Dedifferentiated amniotic fluid mesenchymal stem cell (primary cell): ENCODE data around the gene LCN2.
A peak's percentile ranks its signal among the peaks of the same experiment; 100 is the strongest.

Experiments used
- DNase-seq: peaks from one replicate; pipeline ENCODE4 v3.0.0-alpha.2; 2016; ENCODE audit errors: extremely low spot score

LCN2 gene

GRCh38 chr9:128149951-128150593 is 819 bp downstream of the LCN2 start:
- DNase-seq = no peak

- DNase-seq = no peak
Observed at GRCh38 chr9:128150594-128151308, 1.5 kb downstream of the LCN2 start.

DNA sequence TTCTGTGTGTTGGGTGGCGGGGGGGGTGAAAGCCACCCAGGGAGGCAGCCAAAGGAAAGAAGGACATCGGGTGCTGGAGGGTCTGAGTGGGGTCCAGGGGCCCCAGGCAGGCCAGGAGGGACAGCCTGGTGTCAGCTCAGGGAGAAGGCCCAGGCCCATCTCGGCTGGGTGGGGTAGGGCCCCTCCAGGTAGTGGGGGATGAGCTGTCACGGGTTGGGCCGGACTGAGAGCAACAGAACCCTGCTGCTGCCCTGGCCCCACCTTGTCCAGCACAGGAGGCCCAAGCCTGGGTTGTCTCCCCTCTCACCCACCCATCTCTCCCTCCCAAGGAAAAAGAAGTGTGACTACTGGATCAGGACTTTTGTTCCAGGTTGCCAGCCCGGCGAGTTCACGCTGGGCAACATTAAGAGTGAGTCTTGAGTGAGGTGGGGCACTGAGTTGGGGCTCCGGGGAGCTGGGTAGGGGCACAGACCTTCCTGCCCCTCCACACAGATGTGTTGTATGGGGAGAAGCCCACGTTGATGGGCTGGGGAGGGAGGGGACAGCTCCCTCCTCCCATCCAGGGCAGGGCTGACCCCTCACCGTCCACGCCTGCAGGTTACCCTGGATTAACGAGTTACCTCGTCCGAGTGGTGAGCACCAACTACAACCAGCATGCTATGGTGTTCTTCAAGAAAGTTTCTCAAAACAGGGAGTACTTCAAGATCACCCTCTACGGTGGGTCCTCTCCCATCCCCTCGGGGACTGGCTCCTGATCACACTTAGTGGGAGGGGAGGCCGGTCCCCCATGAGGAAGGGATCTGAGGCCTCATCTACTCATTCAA is 2.3 kb downstream of the LCN2 start:
- no peak for DNase-seq

DNA sequence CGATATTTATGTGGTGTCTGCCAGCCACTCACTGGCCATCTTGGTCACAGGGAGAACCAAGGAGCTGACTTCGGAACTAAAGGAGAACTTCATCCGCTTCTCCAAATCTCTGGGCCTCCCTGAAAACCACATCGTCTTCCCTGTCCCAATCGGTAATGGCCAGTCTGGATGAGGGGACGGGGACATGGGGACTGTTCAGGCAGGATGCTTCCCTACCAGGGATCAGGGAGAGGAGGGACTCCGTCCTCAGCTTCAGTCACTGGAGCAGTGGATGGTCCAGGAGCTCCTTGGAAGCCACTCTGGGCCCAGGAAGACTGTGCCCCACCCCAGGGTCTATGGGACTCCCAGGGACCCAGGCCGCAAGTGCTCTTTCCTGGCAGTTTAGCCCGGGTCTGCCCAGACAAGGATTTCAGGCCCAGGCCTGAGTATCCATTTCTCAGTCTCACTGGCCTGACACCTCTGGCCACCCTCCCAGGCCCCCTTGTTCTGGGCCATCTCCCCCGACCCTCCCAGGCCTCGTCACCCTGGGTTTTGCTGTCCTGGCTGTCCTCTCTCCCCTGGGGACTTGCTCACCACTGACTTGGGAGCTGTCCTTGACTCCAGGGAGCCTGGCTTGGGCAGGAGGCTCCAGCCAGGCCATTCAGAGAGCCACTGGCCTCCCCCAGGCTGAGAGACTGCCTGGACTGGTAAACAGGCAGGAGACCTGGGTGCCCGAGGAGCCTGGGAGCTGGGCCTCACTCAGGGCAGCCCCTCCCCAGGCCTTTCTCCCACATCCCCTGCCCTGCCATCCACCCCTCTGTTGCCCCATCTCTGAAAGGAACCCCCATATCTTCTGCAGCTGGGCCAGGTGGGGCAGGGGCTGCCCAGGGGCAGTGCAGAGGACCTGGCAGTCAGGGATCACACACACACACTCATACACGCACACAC is 3.1 kb downstream of the LCN2 start:
- DNase-seq = no peak

DNA sequence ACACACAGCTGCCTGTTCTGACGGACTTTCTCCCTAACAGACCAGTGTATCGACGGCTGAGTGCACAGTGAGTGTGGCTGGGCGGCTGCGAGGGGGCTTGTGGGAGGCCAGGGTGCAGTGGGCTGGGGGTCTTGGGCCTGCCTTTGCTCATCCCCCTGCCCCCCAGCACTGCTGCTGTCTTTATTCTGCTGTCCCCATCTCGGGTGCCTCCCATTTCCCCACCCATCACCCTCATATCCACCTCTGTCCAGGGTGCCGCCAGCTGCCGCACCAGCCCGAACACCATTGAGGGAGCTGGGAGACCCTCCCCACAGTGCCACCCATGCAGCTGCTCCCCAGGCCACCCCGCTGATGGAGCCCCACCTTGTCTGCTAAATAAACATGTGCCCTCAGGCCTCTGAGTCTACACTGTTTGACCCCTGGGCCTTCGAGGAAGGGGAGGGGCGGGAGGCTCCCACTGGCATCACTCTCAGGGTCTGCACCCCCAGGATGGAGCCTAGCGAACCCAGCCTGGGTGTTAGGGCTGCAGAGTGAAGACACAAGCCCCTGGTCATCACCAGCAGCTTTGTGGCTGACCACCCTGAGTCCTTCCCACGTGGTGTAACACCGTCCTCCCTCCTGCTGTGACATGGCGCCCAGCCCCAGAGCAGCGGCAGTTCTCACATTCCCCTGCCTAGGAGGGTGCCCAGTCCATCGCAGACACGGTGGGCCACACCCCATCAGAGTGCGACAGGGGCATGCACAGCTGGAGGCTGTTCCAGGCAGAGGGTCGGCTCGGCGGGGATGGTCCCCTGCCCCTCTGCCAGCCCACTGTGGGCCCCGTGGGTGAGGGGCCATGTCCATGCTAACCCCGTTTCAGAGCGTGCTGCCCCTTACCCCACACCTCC is 4.0 kb downstream of the LCN2 start:
- DNase-seq = no peak

DNA sequence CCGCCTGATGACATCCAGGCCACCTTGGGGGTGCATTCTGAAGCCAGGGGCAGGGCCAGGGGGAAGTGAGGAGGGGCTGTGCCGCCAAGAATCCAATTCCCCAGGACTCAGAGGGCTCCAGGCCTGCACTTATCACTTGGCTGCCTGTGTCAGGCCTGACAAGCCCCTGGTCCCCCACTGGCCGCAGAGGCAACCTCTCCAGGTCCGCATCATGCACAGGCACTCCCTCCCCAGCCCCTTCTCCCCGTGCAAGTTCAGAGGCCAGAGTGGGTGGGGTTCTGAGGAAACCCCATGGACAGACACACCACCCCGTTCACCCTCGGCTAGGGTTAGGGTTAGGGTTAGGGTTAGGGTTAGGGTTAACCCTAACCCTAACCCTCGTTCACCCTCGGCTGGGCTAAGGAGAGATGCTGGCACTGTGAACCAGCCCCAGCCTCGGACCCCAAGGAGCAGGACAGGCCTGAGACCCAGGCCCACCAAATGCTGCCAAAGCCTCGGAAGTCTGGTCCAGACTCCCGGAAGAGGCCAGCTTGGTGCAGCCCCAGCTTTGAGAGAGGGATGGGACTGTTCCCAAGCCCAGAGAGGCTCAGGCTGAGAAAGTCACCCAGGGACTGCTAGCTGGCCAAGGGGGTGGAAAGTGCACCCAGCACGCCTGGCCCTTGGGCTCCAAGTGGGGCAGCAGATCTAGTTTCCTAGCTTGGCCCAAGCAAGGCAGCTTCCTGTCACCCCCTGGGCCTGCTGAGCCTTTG is 4.9 kb downstream of the LCN2 start:
- no peak for DNase-seq

DNA sequence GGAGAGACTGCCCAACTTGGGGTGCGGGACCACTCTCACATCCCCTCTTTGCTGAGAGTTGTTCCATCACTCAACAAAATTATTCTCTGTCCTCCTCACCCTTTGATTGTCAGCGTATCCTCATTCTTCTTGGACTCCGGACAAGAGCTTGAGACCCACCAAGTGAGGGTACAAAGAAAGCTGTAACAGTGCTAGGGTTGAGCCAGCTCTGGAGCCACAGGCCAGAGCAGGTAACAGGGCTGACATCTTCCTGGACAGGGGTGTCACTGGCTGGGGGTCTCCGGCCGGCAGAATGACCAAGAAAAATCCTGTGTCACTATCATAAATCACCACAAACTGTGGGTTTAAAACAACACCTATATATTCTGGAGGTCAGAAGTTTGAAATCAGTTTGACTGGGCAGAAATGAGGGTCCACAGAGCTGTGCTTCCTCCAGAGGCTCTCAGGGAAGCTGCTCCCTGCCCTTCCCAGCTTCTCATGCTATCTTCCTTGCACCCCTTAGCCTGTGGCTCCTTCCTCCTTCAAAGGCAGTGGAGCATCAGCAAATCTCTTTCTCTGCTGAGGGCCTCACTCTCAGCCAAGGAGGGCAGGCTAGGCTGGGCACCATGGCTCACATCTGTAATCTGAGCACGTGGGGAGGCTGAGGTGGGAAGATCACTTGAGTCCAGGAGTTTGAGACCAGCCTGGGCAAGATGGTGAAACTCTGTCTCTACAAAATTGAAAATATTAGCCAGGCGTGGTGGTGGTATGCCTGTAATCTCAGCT is 6.7 kb downstream of the LCN2 start:
- DNase-seq = no peak

DNA sequence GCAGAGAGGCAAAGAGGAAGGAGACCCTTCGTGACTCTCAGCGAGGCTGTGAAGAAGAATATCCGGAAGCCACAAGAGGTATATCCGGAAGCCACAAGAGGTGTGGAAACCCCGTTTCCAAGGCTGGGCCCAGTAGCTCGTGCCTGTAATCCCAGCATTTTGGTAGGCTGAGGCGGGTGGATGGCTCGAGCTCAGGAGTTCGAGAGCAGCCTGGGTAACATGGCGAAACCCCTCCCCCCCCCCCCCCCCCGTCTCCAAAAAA is 10.2 kb downstream of the LCN2 start:
- DNase-seq = no peak

- DNase-seq = peak; percentile 81
Observed at GRCh38 chr9:128159784-128160602, 10.7 kb downstream of the LCN2 start, which contains the start of gene BBLN. TSS of gene BBLN (plus strand) at chr9:128160265. CDS start at chr9:128160408, 143 bp downstream.

- no peak for DNase-seq
Observed at GRCh38 chr9:128160603-128160987, 11.3 kb downstream of the LCN2 start.

DNA sequence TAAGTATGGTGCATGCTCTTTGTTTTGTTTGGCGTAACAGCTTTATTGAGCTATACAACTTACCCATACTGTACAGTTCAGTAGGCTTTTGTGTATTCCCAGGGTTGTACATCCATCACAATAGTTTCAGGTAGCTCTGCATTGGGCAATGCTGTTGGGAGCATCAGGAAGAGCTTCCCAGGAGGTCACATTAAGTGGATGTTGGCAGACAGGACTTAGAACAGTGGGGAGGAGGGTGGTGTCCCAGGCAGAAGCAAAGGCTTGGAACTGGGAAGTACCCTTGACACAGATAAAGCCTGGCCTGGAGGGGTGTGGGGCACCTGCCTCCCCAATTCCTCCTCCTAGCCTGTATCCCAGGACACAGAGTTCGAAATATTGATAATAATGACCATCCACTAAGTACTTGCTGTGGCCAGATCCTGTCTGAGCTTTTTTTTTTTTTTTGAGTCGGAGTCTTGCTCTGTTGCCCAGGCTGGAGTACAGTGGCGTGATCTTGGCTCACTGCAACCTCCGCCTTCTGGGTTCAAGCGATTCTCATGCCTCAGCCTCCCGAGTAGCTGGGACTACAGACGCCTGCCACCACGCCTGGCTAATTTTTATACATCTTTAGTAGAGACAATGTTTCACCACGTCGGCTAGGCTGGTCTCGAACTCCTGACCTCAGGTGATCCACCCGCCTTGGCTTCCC is 12.1 kb downstream of the LCN2 start:
- DNase-seq = no peak

DNA sequence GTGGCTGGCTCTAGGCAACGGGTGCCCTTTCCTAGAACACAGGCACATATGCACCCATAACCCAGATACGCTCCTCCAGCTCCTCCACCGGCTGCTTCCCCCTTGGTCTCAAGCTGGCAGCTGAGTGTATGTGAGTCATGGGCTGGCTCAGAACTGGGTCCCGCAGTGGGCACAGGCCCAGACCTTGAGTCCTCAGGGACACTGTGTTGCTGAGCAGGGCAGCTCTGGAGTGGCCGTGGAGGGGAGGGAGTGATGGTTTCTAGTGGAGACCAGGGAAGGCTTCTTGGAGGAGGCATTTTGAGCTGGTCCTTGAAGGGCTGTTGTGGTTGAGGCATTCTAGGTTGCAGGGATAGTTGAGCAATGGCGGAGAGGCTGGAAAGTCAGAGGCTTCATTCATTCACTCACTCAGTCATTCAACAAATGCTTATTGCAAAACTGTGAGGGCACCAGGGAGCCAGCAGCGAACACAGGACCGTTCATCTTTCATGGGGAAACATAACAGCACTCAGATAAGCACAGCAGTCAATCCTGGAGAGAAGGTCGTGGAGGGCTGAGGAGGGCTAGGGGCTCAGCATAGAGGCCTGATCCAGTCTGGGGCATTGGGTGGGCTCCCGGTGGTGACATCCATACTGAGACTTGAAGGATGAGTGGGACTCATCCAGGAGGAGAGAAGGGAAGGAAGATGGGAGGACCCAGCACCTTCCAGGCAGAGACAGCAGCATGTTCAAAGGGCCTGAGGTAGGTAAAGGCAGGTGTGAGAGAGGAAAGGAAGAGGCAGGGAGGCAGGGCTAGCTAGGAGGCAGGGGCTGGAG is 13.2 kb downstream of the LCN2 start:
- no peak for DNase-seq

DNA sequence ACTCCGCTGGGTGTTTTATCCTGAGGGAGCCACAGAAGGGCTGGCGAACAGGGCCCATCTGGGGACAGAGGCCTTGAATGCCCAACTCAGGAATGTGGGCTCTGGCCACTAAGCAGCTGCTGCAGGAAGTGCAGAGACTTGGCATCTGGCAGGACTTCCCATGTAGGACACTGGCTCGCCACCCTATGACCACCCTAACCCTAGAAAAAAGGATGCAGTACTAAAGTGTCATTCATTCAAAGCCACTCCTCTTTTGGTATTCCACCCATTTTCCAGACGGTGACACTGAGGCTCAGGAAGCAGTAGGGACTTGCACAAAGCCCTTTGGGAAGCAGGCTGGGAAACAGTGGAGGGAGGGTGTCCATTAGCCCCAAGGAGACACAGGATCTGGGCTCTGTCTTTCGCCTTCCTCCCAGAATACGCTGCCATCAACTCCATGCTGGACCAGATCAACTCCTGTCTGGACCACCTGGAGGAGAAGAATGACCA is 13.8 kb downstream of the LCN2 start:
- no peak for DNase-seq

DNA sequence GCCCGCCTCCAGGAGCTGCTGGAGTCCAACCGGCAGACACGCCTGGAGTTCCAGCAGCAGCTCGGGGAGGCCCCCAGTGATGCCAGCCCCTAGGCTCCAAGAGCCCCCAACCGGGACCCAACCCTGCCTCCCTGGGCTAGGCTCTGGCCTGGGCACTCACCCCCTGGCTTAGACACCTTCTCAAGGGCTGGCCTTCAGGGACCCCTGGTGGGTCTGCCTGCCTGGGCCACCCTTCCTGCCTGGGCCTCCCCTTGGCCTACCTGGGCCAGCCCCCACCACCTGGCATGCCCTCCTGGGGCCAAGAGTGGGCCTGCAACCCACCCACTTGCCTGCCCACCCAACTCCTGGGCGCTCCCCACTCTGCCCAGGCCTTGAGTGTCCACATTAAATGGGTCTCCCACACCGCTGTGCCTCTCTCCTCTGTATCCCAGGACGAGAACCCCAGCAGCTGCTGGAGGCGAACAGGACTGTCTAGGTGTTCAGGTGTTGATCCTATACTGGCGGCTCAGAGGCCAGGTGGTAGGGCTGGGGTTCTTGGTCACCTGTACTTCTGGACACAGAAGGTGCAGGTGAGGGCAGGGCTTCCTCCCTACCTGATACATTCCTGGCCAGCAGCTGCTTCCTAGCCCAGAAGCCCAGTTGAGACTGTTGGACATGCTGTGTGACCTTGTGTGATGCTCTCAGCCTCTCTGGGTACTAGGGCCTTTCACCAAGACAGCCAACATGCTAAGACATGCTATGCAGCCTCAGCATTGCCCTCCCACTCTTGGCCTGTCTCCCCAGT is 14.5 kb downstream of the LCN2 start:
- DNase-seq = no peak

- no peak for DNase-seq
Observed at GRCh38 chr9:128164307-128164885, 15.1 kb downstream of the LCN2 start.

GRCh38 chr9:128166169-128166568 is 16.9 kb downstream of the LCN2 start:
- no peak for DNase-seq
